KBM-7 (cell line): Measurements from ENCODE around the gene ZNF440.
"Not testable (repeated sequence)": the region's sequence is repeated elsewhere in the genome, so short reads cannot be mapped to it uniquely, and the experiment has no call there.

Experiments used
- DNase-seq: peaks from one replicate; pipeline ENCODE4 v3.0.0-alpha.2; 2015
- in situ Hi-C: fragments of 300-500 bp; cut with MboI; formaldehyde crosslinking; loops from 2 replicates; pipeline ENCODE4 v1.14.3; 2020; ENCODE audit warnings: low sequenced_read_pairs, low pct_unique_long_range_greater_than_20kb, mixed read lengths

ZNF440 gene

DNA sequence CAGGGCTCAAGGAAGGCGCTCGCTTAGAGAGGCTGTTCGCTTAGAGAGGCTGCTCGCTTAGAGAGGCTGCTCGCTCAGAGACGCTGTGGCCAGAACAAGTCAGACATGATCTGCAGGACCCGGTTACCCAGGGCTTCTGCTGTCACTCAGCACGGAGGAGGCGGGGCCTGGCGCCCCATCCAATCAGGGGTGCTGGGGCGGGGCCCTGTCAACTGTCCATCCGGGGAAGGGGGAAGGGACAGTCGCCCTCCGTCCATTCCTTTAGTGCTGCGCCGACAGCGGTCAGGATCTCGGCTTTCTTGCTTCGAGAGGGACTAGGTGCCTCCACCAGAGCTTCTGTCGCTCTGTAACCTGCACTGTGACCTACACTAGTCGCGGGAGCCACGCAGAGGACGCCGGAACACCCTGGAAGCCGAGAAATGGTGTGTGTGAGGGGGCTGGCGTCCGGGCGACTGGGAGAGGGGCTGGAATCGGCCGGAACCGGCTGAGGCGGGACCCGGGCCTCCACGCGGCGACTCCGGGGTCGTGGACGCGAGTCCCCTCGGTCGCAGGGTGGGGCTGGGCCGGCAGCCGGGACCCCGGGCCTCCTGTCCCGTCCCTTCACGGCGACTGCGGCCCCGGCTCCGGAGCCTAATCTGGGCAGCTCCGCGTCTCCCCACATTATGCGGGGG lies at the start of gene ZNF440:
ZNF440 (plus strand) TSS at position 245 of the 671 bp plus-strand sequence; CDS start at position 420, 175 bp downstream.
- in situ Hi-C loops, result no loop called here

GRCh38 chr19:11766597-11767591 lies 47.2 kb upstream of the ZNF440 start, which contains the start of gene ZNF441:
TSS of gene ZNF441 (plus strand) at chr19:11767000. CDS start at chr19:11767194, 194 bp downstream.
- in situ Hi-C loops, result no loop called here
- DNase-seq, result peak; percentile 98

More for the DNA sequence above, at the start of gene ZNF440:
- peak; percentile 86 for DNase-seq

DNA sequence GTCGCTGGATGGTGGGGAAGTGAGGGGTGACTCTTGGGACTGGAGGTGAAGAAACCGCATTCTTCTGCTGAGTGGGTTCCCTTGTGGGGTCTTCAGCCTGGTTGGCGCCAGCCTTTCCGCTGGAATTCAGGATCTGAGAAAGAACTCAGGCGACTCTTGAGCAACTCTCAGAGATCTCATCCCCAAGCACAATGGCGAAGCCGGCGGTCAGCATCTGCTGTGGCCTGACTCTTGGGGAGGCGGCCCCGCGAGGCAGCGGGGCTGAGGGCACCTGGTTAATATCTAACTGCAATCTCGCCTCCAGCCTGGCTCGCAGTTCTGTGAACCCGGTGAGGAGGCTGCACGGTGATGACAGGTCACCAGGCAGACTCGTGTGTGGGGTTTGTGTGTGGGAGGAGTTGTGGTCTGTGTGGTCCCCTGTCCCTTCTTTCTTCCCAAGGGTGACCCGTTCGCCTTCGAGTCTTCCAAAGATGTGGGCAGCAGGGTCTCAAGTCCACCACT lies 46.4 kb upstream of the ZNF440 start:
- peak; percentile 32 for DNase-seq
- in situ Hi-C loops, result no loop called here

DNA sequence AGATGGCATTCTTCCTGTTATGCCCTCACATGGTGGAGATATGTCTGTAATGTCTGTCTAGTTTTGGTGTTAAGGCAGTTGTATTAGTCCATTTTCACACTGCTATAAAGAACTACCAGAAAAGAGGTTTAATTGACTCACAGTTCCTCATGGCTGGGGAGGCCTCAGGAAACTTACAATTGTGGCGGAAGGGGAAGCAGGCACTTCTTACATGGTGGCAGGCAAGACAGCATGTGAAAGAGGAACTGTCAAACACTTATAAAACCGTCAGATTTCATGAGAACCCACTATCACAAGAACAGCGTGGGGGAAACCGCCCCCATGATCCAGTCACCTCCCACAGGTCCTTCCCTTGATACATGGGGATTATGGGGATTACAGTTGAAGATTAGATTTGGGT lies 44.1 kb upstream of the ZNF440 start:
- peak; percentile 57 for DNase-seq
- in situ Hi-C loops, result no loop called here

DNA sequence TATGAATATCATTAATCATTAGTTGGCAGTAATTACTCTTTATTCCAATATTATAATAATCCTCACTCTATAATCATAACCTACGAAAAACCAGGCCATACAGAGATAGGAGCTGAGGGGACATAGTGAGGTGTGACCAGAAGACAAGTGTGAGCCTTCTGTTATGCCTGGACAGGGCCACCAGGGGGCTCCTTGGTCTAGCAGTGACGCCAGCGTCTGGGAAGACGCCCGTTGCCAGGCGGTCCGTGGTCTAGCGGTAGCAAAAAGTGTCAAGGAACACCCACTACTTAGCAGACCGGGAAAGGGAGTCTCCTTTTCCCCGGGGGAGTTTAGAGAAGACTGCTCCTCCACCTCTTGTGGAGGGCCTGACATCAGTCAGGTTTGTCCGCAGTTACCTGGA lies 42.6 kb upstream of the ZNF440 start:
- DNase-seq, in situ Hi-C loops: not testable (repeated sequence)

DNA sequence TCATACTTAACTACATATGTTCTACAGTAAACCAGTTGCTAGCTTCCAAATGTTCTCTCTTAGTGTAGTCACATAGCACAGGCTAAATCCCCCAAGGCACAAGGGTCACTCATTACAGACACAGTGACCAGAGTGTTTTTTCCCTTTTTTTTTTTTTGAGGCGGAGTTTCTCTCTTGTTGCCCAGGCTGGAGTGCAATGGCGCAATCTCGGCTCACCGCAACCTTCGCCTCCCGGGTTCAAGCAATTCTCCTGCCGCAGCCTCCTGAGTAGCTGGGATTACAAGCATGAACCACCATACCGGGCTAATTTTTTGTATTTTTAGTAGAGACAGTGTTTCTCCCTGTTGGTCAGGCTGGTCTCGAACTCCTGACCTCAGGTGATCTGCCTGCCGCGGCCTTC lies 37.4 kb upstream of the ZNF440 start:
- DNase-seq, in situ Hi-C loops: not testable (repeated sequence)

GRCh38 chr19:11780431-11781020 lies 33.5 kb upstream of the ZNF440 start:
- no peak for DNase-seq
- in situ Hi-C loops, result no loop called here

- DNase-seq, result no peak
- in situ Hi-C loops, result no loop called here
Measured at GRCh38 chr19:11781295-11782057, 32.6 kb upstream of the ZNF440 start.

GRCh38 chr19:11783767-11784166 lies 30.3 kb upstream of the ZNF440 start:
- in situ Hi-C loops, result no loop called here
- DNase-seq, result no peak

DNA sequence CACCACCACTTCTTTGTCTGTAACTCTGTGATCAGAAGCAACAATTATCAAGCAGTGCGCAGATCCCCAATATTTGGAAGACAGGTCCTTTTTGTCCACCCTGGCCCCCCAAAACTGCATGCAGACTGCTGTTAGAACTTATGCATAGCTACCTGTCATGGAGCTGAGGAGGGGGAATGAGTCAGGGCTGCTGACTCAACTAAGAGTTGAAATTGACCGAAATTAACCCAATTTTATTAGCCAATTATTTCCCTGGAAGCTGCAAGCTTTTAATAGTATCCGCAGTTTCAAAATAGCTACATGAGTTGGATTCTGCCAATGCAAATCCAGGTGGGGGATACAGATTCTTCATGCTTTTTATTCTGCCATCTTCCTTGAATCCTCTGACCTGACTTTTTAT lies 29.7 kb upstream of the ZNF440 start:
- in situ Hi-C loops, result no loop called here
- no peak for DNase-seq

- in situ Hi-C loops, result no loop called here
- no peak for DNase-seq
Measured at GRCh38 chr19:11787536-11787935, 26.5 kb upstream of the ZNF440 start.

GRCh38 chr19:11792942-11793341 lies 21.1 kb upstream of the ZNF440 start:
- no peak for DNase-seq
- in situ Hi-C loops, result no loop called here

DNA sequence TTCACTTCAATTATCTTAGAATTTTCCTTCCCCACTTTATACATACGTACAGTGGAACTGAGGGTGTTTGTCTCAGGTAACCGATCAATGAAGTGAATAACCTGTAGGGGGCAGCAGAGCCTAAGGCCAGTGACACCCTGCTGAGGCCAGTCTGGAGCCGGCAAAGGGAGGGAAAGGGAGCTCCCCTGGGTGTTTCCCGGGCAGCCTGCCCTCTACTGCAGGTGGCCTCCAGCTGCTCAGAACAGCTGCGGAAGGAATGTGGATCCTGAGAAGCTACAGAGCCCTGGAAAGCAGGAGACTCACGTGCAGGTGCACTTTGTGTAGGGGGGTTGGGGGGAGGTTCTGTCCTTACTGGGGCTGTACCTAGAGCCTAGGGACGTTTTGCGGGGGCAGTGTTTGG lies 16.6 kb upstream of the ZNF440 start:
- in situ Hi-C loops, result no loop called here
- peak; percentile 53 for DNase-seq

DNA sequence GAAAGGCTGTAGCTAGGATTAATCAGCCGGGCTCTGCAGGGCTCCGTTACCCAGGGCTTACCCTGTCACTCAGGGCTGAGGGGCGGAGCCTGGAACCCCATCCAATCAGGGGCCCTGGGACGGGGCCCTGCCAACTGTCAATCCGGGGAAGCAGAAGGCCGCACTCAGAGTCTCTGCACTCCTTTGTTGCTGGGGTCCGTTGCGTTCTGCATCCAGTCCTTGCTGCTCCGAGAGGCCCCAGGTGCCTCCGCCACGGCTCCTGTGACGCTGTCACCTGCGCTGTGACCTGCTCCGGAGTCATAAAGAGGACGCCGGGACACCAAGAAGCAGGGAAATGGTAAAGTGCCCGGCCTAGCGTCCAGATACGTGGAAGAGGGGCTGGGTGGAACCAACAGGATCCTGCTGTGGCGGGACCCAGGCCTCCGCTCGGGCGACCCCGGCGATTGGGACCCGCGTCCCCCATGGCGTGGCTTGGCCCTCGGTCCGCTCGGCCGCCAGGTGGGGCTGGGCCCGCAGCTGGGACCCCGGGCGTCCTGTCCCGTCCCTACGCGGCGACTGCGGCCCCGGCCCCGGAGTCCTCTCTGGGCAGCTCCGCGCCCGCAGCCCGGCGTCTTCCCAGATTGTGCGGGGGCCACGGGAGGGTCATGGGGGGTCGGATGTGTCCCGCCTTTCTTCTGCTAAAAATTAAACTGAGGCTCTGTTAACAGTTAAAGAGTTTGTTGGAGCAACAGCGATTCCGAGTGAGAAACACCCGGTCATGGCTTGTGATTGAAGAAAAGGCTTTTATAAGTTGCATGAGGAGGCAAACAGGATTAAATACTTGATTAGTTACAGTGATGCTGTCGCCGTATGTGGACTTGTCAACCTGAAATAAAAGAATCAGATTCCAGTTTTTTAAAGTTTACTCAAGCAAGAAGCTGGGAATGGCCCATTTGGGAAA lies 15.4 kb upstream of the ZNF440 start, which contains the start of gene ZNF491:
ZNF491 (plus strand) TSS at position 133 of the 940 bp plus-strand sequence. CDS start 7,431 bp downstream, outside the sequence.
- no peak for DNase-seq
- in situ Hi-C loops, result no loop called here

DNA sequence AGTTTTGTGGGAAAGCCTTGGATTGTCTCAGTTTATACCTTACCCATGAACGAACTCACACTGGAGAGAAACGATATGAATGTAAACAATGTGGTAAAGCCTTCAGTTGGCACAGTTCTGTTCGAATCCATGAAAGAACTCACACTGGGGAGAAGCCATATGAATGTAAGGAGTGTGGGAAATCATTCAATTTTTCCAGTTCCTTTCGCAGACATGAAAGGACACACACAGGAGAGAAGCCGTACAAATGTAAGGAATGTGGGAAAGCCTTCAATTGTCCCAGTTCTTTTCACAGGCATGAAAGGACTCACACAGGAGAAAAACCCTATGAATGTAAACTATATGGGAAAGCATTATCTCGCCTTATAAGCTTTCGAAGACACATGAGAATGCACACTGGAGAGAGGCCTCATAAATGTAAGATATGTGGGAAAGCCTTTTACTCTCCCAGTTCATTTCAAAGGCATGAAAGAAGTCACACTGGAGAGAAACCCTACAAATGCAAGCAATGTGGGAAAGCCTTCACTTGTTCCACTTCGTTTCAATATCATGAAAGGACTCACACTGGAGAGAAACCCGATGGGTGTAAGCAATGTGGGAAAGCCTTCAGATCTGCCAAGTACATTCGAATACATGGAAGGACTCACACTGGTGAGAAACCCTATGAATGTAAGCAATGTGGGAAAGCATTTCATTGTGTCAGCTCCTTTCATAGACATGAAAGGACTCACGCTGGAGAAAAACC lies 7.5 kb upstream of the ZNF440 start:
- in situ Hi-C loops, result no loop called here
- DNase-seq, result peak; percentile 34

- in situ Hi-C loops, result no loop called here
Measured at GRCh38 chr19:11807099-11807380, 7.0 kb upstream of the ZNF440 start.

DNA sequence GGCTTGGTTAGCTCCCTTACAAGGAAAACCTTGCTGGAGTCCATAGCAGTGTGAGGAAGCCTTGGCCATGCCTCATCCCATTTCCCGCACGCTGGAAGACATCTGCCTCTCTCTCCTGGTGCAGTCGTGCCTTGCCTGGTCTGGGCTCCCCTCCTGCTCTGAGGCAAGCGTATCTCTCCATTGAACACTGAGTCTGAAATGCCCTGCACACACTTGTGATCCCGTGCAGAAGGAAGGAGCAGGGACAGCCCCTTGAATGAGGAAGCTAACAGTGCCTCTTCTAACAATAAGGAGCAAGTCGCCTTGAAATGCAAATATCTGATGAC lies 407 bp upstream of the ZNF440 start:
- no peak for DNase-seq
- in situ Hi-C loops, result no loop called here

More at GRCh38 chr19:11807099-11807380, 7.0 kb upstream of the ZNF440 start:
- no peak for DNase-seq
